PC-9 (cell line): ENCODE data around the gene GID8.

Experiments used
- CTCF ChIP-seq: fragments of 200-600 bp; sonication (generic); conservative IDR thresholded peaks from 2 replicates; pipeline ENCODE4 v1.6.1; 2017; ENCODE audit warnings: mixed run types, antibody characterized with exemption, mild to moderate bottlenecking, moderate library complexity
- EZH2 ChIP-seq: fragments of 200-600 bp; sonication (generic); IDR thresholded peaks from 2 replicates; pipeline ENCODE4 v1.8.0; 2017; ENCODE audit warnings: antibody characterized with exemption, low read depth

DNA sequence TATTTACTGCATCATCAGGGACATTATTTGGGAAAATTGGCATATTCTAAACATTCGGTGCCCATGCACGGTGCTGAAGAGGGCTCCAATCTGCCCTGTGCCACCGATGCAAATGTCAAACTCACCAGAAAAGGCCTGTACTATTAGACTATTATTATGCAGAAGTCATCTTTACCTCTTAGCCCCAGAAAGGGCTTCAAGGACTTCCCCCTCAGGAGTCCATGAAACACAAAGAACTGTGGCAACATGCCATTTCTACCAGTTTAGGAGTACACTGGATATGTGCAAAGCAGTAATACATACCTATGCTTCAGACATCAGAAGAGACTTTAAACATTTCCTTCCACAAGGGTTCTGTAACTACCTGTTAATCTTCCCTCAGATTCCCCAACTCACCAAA, 20.2 kb upstream of the GID8 start:
- no peak for TF ChIP-seq CTCF
- no peak for TF ChIP-seq EZH2
